ENCODE results near the gene SPATS2. TPM values are rescaled to one million over a fixed set of nuclear protein-coding genes. Genes with fewer than 3 reads are reported as not detected.

The SPATS2 gene
- total and polyA plus RNA-seq, 11 donors = 3.0 to 9.1 (median 5.7) TPM

- Histone ChIP-seq H3K9me3 (no peaks in the 10 kb centered on the region), H3K27ac (peak overlapping the region; percentile 31 to 99 (median 96)), H3K4me3 (peak overlapping the region; percentile 50 to 97 (median 88)), H3K4me1 (peaks cover 3 to 47% (median 25%) of the 10 kb centered on the region in 12 donors), H3K27me3 (no peaks in the 10 kb centered on the region), H3K36me3 (no peaks in the 10 kb centered on the region)
- ATAC-seq = peak; percentile 84 to 95 (median 94)
- intact Hi-C loops (cut with DNase I) = loop anchor here in 2 of 10 donors (5.0 to 10.0 kb wide), 2 partner anchors 208 to 215 kb away; no protein-coding TSS in a partner anchor
- TF ChIP-seq CTCF (IDR thresholded peaks at IDR 0.05) (peak in 8 of 12 donors; percentile 14 to 52 (median 40)), POLR2A (IDR thresholded peaks at IDR 0.05) (peak; percentile 11 to 64)
- DNase-seq = peak; percentile 88 to 95 (median 91)
- WGBS, 4 donors = 0 to 1% (median 1%) methylated on average over 30 to 97 of the region's 97 CpGs
Observed at GRCh38 chr12:49366652-49367380, 446 bp upstream of the SPATS2 start.

- peak overlapping the region in 11 of 12 donors; percentile 89 to 99 (median 97) for H3K27ac ChIP-seq
Observed at GRCh38 chr12:49368240-49368600, 958 bp downstream of the SPATS2 start.

DNA sequence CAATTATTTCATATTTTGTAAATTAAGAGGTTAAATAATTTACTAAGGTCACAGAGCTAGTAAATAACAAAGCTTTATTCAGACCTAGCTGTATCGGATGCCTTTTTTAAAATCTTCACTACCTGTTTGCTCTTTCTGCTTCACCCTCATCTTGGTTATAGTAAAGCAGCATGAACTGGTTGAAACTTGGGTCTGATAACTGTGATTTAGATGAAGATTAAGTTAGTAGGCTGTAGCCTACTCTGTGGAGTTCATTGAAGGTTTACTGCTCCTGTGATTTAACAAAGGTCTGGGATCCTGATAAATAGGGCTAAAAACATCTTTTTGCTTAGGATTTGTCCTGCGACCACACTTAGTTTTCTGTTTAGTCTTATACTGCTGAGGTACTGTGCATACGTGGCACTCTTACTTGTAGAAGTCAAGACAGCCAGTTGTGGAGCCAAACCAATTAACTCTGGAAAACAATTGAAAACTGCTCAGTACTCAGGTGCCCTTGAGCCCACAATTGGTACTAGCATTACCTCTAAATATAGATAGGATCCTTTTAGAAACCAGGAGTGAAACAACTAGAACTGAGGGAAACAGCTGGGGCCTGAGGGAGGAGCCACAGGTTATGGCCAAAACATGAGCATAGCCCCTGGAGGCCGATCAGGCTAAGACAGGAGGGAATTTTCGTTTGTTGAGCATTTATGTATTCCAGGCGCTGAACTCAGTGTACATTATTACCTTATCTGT lies 2.3 kb downstream of the SPATS2 start:
- DNase-seq (peak in 2 of 5 donors; percentile 31 to 56), ATAC-seq (peak in 1 of 4 donors; percentile 10)
- Histone ChIP-seq H3K4me3 (peak overlapping the region in 2 of 12 donors; percentile 1 to 15), H3K36me3 (peaks cover 0 to 3% (median 0%) of the 10 kb centered on the region in 9 donors), H3K27me3 (no peaks in the 10 kb centered on the region), H3K4me1 (peaks cover 3 to 42% (median 25%) of the 10 kb centered on the region in 12 donors), H3K9me3 (no peaks in the 10 kb centered on the region), H3K27ac (peak overlapping the region in 10 of 12 donors; percentile 8 to 61 (median 41))
- 33 to 42% (median 37%) methylated on average over 6 of the region's 6 CpGs for WGBS, 4 donors
- intact Hi-C loops (cut with DNase I) = loop anchor here in 3 of 10 donors (5.0 to 10.0 kb wide), 3 partner anchors 75 to 213 kb away; no protein-coding TSS in a partner anchor
- TF ChIP-seq POLR2A (IDR thresholded peaks at IDR 0.05) (no peak), CTCF (IDR thresholded peaks at IDR 0.05) (peak in 8 of 12 donors; percentile 13 to 51 (median 34))

More at GRCh38 chr12:49368240-49368600, 958 bp downstream of the SPATS2 start:
- no peaks in the 10 kb centered on the region for H3K27me3 ChIP-seq
- TF ChIP-seq CTCF (IDR thresholded peaks at IDR 0.05) (no peak), POLR2A (IDR thresholded peaks at IDR 0.05) (no peak)
- 7 to 17% (median 12%) methylated on average over 3 of the region's 3 CpGs for WGBS, 4 donors
- intact Hi-C loops (cut with DNase I) = loop anchor here in 2 of 10 donors (5.0 to 10.0 kb wide), 2 partner anchors 207 to 214 kb away; no protein-coding TSS in a partner anchor
- no peak for ATAC-seq
- H3K4me3 ChIP-seq = peak overlapping the region; percentile 50 to 97 (median 88)
- no peak for DNase-seq
- H3K9me3 ChIP-seq = no peaks in the 10 kb centered on the region
- peaks cover 3 to 47% (median 25%) of the 10 kb centered on the region in 12 donors for H3K4me1 ChIP-seq
- peaks cover 0 to 2% (median 0%) of the 10 kb centered on the region in 9 donors for H3K36me3 ChIP-seq

Data from heart left ventricle (tissue), 16 donors.